Occipital lobe (tissue), 2 donors: ENCODE results near the gene GPR12. TPM values are rescaled to one million over a fixed set of nuclear protein-coding genes. Genes with fewer than 3 reads are reported as not detected.

Source experiments
- DNase-seq: peaks from one replicate; lab custom pipeline; 2025; lab: John Stamatoyannopoulos, UW
- total RNA-seq: library from RNA; depleted of rRNA; stranded (reverse); fragments of >200 nt; gene quantifications from one replicate; pipeline ENCODE4 v1.2.3, GENCODE V29; 2014

Gene GPR12
- total RNA-seq = 34.8 TPM

- DNase-seq = peak; percentile 12
Observed at GRCh38 chr13:26759907-26760831, at the start of gene GPR12. Gene GPR12, minus strand, starts transcription at chr13:26760786. Its CDS starts 959 bp downstream, at chr13:26759827.

- DNase-seq = no peak
Observed at GRCh38 chr13:26810095-26810494, 49.5 kb upstream of the GPR12 start.

GRCh38 chr13:26806891-26807290 is 46.3 kb upstream of the GPR12 start:
- no peak for DNase-seq

GRCh38 chr13:26787961-26788360 is 27.4 kb upstream of the GPR12 start:
- DNase-seq = no peak

- no peak for DNase-seq
Observed at GRCh38 chr13:26786651-26787295, 26.2 kb upstream of the GPR12 start.

GRCh38 chr13:26785838-26786630 is 25.4 kb upstream of the GPR12 start:
- DNase-seq = no peak

GRCh38 chr13:26784704-26785639 is 24.4 kb upstream of the GPR12 start:
- DNase-seq = no peak

GRCh38 chr13:26780411-26780810 is 19.8 kb upstream of the GPR12 start:
- DNase-seq = no peak

GRCh38 chr13:26779321-26779720 is 18.7 kb upstream of the GPR12 start:
- DNase-seq = no peak

- DNase-seq = no peak
Observed at GRCh38 chr13:26772531-26772930, 11.9 kb upstream of the GPR12 start.

- DNase-seq = no peak
Observed at GRCh38 chr13:26771796-26772195, 11.2 kb upstream of the GPR12 start.

- DNase-seq = no peak
Observed at GRCh38 chr13:26762745-26763345, 2.3 kb upstream of the GPR12 start.

- DNase-seq = peak; percentile 10
Observed at GRCh38 chr13:26760832-26761582, 421 bp upstream of the GPR12 start.

GRCh38 chr13:26759249-26759906 is 1.2 kb downstream of the GPR12 start:
- no peak for DNase-seq

GRCh38 chr13:26758496-26759157 is 2.0 kb downstream of the GPR12 start:
- no peak for DNase-seq

GRCh38 chr13:26756961-26757360 is 3.6 kb downstream of the GPR12 start:
- no peak for DNase-seq

GRCh38 chr13:26752671-26753070 is 7.9 kb downstream of the GPR12 start:
- DNase-seq = no peak

- DNase-seq = no peak
Observed at GRCh38 chr13:26749905-26750304, 10.7 kb downstream of the GPR12 start.

- DNase-seq = no peak
Observed at GRCh38 chr13:26749285-26749684, 11.3 kb downstream of the GPR12 start.
